ENCODE results near the gene SPEG. TPM values are rescaled to one million over a fixed set of nuclear protein-coding genes. Genes with fewer than 3 reads are reported as not detected.

The SPEG gene
- 10 to 100 TPM; 23.0 to 24.3 TPM for total RNA-seq
- polyA plus RNA-seq (ENCODE audit: insufficient read depth, low read depth, low replicate concordance) = 16.0 TPM
- long read RNA-seq, donor 1, partial matches to known transcripts = 11 of 15 reads
- long read RNA-seq, donor 1, other reads (novel, unspliced or antisense) = 0 of 15 reads
- long read RNA-seq, donor 2, partial matches to known transcripts = 19 of 24 reads
- long read RNA-seq, donor 2, other reads (novel, unspliced or antisense) = 0 of 24 reads

GRCh38 chr2:219434718-219435525, at the start of gene SPEG:
SPEG (plus strand) TSS chr2:219434843; CDS start chr2:219434978, 135 bp downstream.
- DNase-seq = no peak
- Histone ChIP-seq H3K4me3 (peak within 1 kb of the TSS; percentile 44 to 48), H3K27me3 (no peaks in the 10 kb centered on the region), H3K9me3 (no peaks in the 10 kb centered on the region), H3K4me1 (peaks cover 3% of the 10 kb centered on the region), H3K36me3 (ENCODE audit: low read depth, missing control alignments) (no peaks in the 10 kb centered on the region), H3K27ac (no peak within 1 kb of the TSS)
- no peak for TF ChIP-seq POLR2A (IDR thresholded peaks at IDR 0.05)
- TF ChIP-seq CTCF (IDR thresholded peaks at IDR 0.05) = no peak
- WGBS, 2 donors = 13 to 30% methylated on average over 20 to 67 of the region's 77 CpGs
- intact Hi-C loops (cut with DNase I; ENCODE audit: low total_unique reads) = no loop called here

DNA sequence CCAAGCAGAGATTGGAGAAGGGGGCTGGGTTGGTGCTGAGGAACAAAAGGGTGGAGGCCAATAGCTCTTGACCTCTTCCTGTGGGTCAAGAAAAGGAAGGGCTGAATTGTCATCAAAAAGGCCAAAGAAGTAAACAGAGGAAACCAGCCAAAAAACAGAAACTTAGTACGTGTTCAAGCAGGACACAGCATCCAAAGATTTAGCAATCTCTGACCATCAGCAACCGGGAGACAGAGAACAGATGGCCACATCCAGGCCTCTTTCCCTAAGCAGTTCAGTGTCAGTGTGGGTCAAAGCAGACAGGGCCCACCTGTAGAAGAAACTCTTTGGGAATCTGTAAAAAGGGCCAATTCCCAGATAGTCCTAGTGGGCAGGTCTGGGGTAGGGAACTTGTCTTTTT, 49.8 kb upstream of the SPEG start:
- Histone ChIP-seq H3K4me1 (peaks cover 12% of the 10 kb centered on the region), H3K4me3 (no peak overlapping the region), H3K36me3 (ENCODE audit: low read depth, missing control alignments) (no peaks in the 10 kb centered on the region), H3K27me3 (no peaks in the 10 kb centered on the region), H3K27ac (no peak overlapping the region), H3K9me3 (no peaks in the 10 kb centered on the region)
- intact Hi-C loops (cut with DNase I; ENCODE audit: low total_unique reads) = no loop called here
- no peak for DNase-seq
- TF ChIP-seq CTCF (IDR thresholded peaks at IDR 0.05) (no peak), POLR2A (IDR thresholded peaks at IDR 0.05) (no peak)
- WGBS, 2 donors = 76% methylated on average over 2 of the region's 2 CpGs

GRCh38 chr2:219385958-219386520, 48.6 kb upstream of the SPEG start:
- Histone ChIP-seq H3K4me3 (no peak overlapping the region), H3K27ac (no peak overlapping the region), H3K9me3 (no peaks in the 10 kb centered on the region), H3K4me1 (peaks cover 12% of the 10 kb centered on the region), H3K27me3 (no peaks in the 10 kb centered on the region), H3K36me3 (ENCODE audit: low read depth, missing control alignments) (no peaks in the 10 kb centered on the region)
- TF ChIP-seq POLR2A (IDR thresholded peaks at IDR 0.05) (no peak), CTCF (IDR thresholded peaks at IDR 0.05) (no peak)
- 93 to 94% methylated on average over 18 to 19 of the region's 19 CpGs for WGBS, 2 donors
- DNase-seq = no peak
- intact Hi-C loops (cut with DNase I; ENCODE audit: low total_unique reads) = no loop called here

GRCh38 chr2:219386532-219387280, 47.9 kb upstream of the SPEG start:
- DNase-seq = no peak
- no peaks in the 10 kb centered on the region for H3K36me3 ChIP-seq (ENCODE audit: low read depth, missing control alignments)
- H3K9me3 ChIP-seq = no peaks in the 10 kb centered on the region
- H3K4me1 ChIP-seq = peaks cover 12% of the 10 kb centered on the region
- peak overlapping the region; percentile 85 to 90 for H3K4me3 ChIP-seq
- TF ChIP-seq POLR2A (IDR thresholded peaks at IDR 0.05) = no peak
- no peak for TF ChIP-seq CTCF (IDR thresholded peaks at IDR 0.05)
- 37 to 65% methylated on average over 6 to 19 of the region's 19 CpGs for WGBS, 2 donors
- intact Hi-C loops (cut with DNase I; ENCODE audit: low total_unique reads) = no loop called here
- H3K27ac ChIP-seq = peak overlapping the region; percentile 91 to 93
- no peaks in the 10 kb centered on the region for H3K27me3 ChIP-seq
